ENCODE results near the gene SIGLEC12. TPM values are rescaled to one million over a fixed set of nuclear protein-coding genes. Genes with fewer than 3 reads are reported as not detected.

Gene SIGLEC12
- total RNA-seq, 1 experiment from 2014 or later: not detected

Other genes with a start within 250 kb of the SIGLEC12 start
- not detected in 2 replicates for gene IGLON5, start 190.2 kb downstream of the SIGLEC12 start, total RNA-seq (2014; rRNA removed; shearing (Covaris generic); ENCODE audit: low replicate concordance)
- gene VSIG10L, start 159.7 kb downstream of the SIGLEC12 start, total RNA-seq (2014; rRNA removed; shearing (Covaris generic); ENCODE audit: low replicate concordance): 11.0 and 19.2 TPM in 2 replicates
- 497 and 551 TPM in 2 replicates for gene ETFB, start 135.4 kb downstream of the SIGLEC12 start, total RNA-seq (2014; rRNA removed; shearing (Covaris generic); ENCODE audit: low replicate concordance)
- not detected in 2 replicates for gene CLDND2, start 132.8 kb downstream of the SIGLEC12 start, total RNA-seq (2014; rRNA removed; shearing (Covaris generic); ENCODE audit: low replicate concordance)
- not detected in 2 replicates for gene NKG7, start 129.1 kb downstream of the SIGLEC12 start, total RNA-seq (2014; rRNA removed; shearing (Covaris generic); ENCODE audit: low replicate concordance)
- not detected in 2 replicates for gene LIM2, start 113.8 kb downstream of the SIGLEC12 start, total RNA-seq (2014; rRNA removed; shearing (Covaris generic); ENCODE audit: low replicate concordance)
- not detected in 2 replicates for gene C19orf84, start 111.2 kb downstream of the SIGLEC12 start, total RNA-seq (2014; rRNA removed; shearing (Covaris generic); ENCODE audit: low replicate concordance)
- not detected in 2 replicates for gene SIGLEC10, start 84.2 kb downstream of the SIGLEC12 start, total RNA-seq (2014; rRNA removed; shearing (Covaris generic); ENCODE audit: low replicate concordance)
- not detected in 2 replicates for gene SIGLEC8, start 43.3 kb downstream of the SIGLEC12 start, total RNA-seq (2014; rRNA removed; shearing (Covaris generic); ENCODE audit: low replicate concordance)
- not detected in 2 replicates for gene CEACAM18, start 23.3 kb downstream of the SIGLEC12 start, total RNA-seq (2014; rRNA removed; shearing (Covaris generic); ENCODE audit: low replicate concordance)
- gene SIGLEC6, start 29.9 kb upstream of the SIGLEC12 start, total RNA-seq (2014; rRNA removed; shearing (Covaris generic); ENCODE audit: low replicate concordance): not detected in 2 replicates
- gene ZNF175, start 69.5 kb upstream of the SIGLEC12 start, total RNA-seq (2014; rRNA removed; shearing (Covaris generic); ENCODE audit: low replicate concordance): 2.5 and 10.8 TPM in 2 replicates
- gene SIGLEC5, start 128.6 kb upstream of the SIGLEC12 start, total RNA-seq (2014; rRNA removed; shearing (Covaris generic); ENCODE audit: low replicate concordance): not detected in 2 replicates
- gene SIGLEC14, start 145.0 kb upstream of the SIGLEC12 start, total RNA-seq (2014; rRNA removed; shearing (Covaris generic); ENCODE audit: low replicate concordance): not detected in 2 replicates
- gene SPACA6, start 191.5 kb upstream of the SIGLEC12 start, total RNA-seq (2014; rRNA removed; shearing (Covaris generic); ENCODE audit: low replicate concordance): 2.1 and 4.9 TPM in 2 replicates
- not detected in 2 replicates for gene HAS1, start 222.2 kb upstream of the SIGLEC12 start, total RNA-seq (2014; rRNA removed; shearing (Covaris generic); ENCODE audit: low replicate concordance)